Stimulated activated CD4-positive, alpha-beta T cell treated with anti-CD3 and anti-CD28 coated beads, Interleukin-1b, Interleukin-23, amount 100 ng/mL, for 24 hours (primary cell): ENCODE measurements around the gene LDB3.
"Not testable (repeated sequence)": the region's sequence is repeated elsewhere in the genome, so short reads cannot be mapped to it uniquely, and the experiment has no call there.

Experiments
- DNase-seq, 4 experiments: peaks; one replicate each; pipeline ENCODE4 v3.0.0-alpha.2; 2020; ENCODE audit warnings: low read depth in 4 of 4, low spot score in 1 of 4

LDB3 gene

GRCh38 chr10:86668297-86669165 is at the start of gene LDB3:
Gene LDB3, plus strand, starts transcription at chr10:86668511. Its CDS starts 181 bp downstream, at chr10:86668692.
- no peak for DNase-seq

- DNase-seq, result no peak
These were observed 40.0 kb upstream of the LDB3 start for GRCh38 chr10:86628311-86628710.

- DNase-seq, result no peak
These were observed 38.2 kb upstream of the LDB3 start for GRCh38 chr10:86630079-86630478.

GRCh38 chr10:86632009-86632800 is 36.1 kb upstream of the LDB3 start:
- no peak for DNase-seq

- no peak for DNase-seq
These were observed 35.4 kb upstream of the LDB3 start for GRCh38 chr10:86632951-86633350.

GRCh38 chr10:86635402-86635801 is 32.9 kb upstream of the LDB3 start:
- DNase-seq, result no peak

- DNase-seq, result no peak
These were observed 32.0 kb upstream of the LDB3 start for GRCh38 chr10:86636311-86636710.

GRCh38 chr10:86642021-86642420 is 26.3 kb upstream of the LDB3 start:
- DNase-seq, result no peak

GRCh38 chr10:86642499-86642898 is 25.8 kb upstream of the LDB3 start:
- no peak for DNase-seq

GRCh38 chr10:86644152-86644793 is 24.0 kb upstream of the LDB3 start:
- no peak for DNase-seq

GRCh38 chr10:86644794-86645445 is 23.4 kb upstream of the LDB3 start:
- no peak for DNase-seq

- DNase-seq, result not testable (repeated sequence)
These were observed 22.6 kb upstream of the LDB3 start for GRCh38 chr10:86645621-86646165.

GRCh38 chr10:86646532-86646931 is 21.8 kb upstream of the LDB3 start:
- no peak for DNase-seq

- DNase-seq, result no peak
These were observed 21.4 kb upstream of the LDB3 start for GRCh38 chr10:86646933-86647332.

GRCh38 chr10:86647773-86648703 is 20.3 kb upstream of the LDB3 start:
- no peak for DNase-seq

GRCh38 chr10:86648704-86649427 is 19.4 kb upstream of the LDB3 start:
- no peak for DNase-seq

GRCh38 chr10:86649471-86650150 is 18.7 kb upstream of the LDB3 start:
- no peak for DNase-seq

- DNase-seq, result no peak
These were observed 18.2 kb upstream of the LDB3 start for GRCh38 chr10:86650151-86650550.
